GM12874 (cell line): ENCODE results near the gene LCNL1.

ENCODE experiments used
- CTCF ChIP-seq: IDR thresholded peaks from 2 replicates; pipeline ENCODE4 v1.5.1; 2011; ENCODE audit warnings: low read depth, mild to moderate bottlenecking, control low read depth, low read length, moderate library complexity; ENCODE audit not compliant: insufficient read depth

The LCNL1 gene

GRCh38 chr9:136963751-136964150, 19.0 kb upstream of the LCNL1 start:
- TF ChIP-seq CTCF, result no peak

- no peak for TF ChIP-seq CTCF
Measured at GRCh38 chr9:136964171-136964689, 18.6 kb upstream of the LCNL1 start.

- no peak for TF ChIP-seq CTCF
Measured at GRCh38 chr9:136964833-136965422, 17.9 kb upstream of the LCNL1 start.

GRCh38 chr9:136965771-136966484, 16.9 kb upstream of the LCNL1 start:
- no peak for TF ChIP-seq CTCF

GRCh38 chr9:136968333-136969127, 14.3 kb upstream of the LCNL1 start:
- no peak for TF ChIP-seq CTCF

- no peak for TF ChIP-seq CTCF
Measured at GRCh38 chr9:136969150-136969549, 13.6 kb upstream of the LCNL1 start.

- no peak for TF ChIP-seq CTCF
Measured at GRCh38 chr9:136969774-136970173, 13.0 kb upstream of the LCNL1 start.
